HepG2 (cell line): ENCODE measurements around the gene FOXD3. TPM values are rescaled to one million over a fixed set of nuclear protein-coding genes. Genes with fewer than 3 reads are reported as not detected.

ENCODE experiments used
- ATAC-seq: fragments of 200-7000 bp; cut with Tn5 transposase; 3 replicates; pipeline ENCODE4 v1.9.1; 2020; ENCODE audit warnings: mild to moderate bottlenecking, moderate library complexity
- BruUV-seq: library from RNA; stranded (reverse); fragments of 400-500 nt; replicated peaks from 2 replicates; lab custom pipeline; 2021; lab: Mats Ljungman, UMichigan
- CTCF ChIA-PET: fragments of 300-600 bp; formaldehyde crosslinking; extraction: SDS; loops from one replicate; lab custom pipeline; 2021; ENCODE audit warnings: low total read pairs, inconsistent platforms, low intra/inter-chr PET ratio; lab: Yijun Ruan, JAX
- POLR2A ChIA-PET: fragments of 350-600 bp; sonication (Branson Sonifier 250); formaldehyde crosslinking; loops from one replicate; lab custom pipeline; 2020; ENCODE audit warnings: antibody characterized with exemption, inconsistent platforms; lab: Yijun Ruan, JAX
- DNase-seq: peaks from one replicate; pipeline ENCODE4 v3.0.0-alpha.2; 2015; ENCODE audit warnings: low spot score
- FAIRE-seq: peaks from 3 replicates; lab custom pipeline; 2011; peaks lifted over from hg19 to GRCh38; lab: Jason Lieb, UNC
- H2AFZ ChIP-seq: one replicate; pipeline ENCODE4 v1.6.1; 2011; ENCODE audit warnings: low read length, inconsistent platforms
- H3K27ac ChIP-seq: fragments of 300-600 bp; 3 replicates; pipeline ENCODE4 v1.8.0; 2011; ENCODE audit warnings: mixed run types, mild to moderate bottlenecking, mixed read lengths, low read length, inconsistent platforms; ENCODE audit not compliant: insufficient read depth; ENCODE audit errors: extremely low read length
- H3K27me3 ChIP-seq, 2 experiments: fragments of 200-600 bp in 1 of 2; 2 replicates in 1 of 2; 3 replicates in 1 of 2; pipeline versions ENCODE4 v1.6.0 to v1.8.0; 2011; ENCODE audit warnings: low read length in 2 of 2, mild to moderate bottlenecking in 2 of 2, moderate library complexity in 2 of 2, inconsistent platforms in 1 of 2; ENCODE audit not compliant: insufficient read depth in 2 of 2, control insufficient read depth in 1 of 2
- H3K36me3 ChIP-seq, 2 experiments: fragments of 200-600 bp in 1 of 2; replicated peaks in 1 of 2; 2 replicates in 1 of 2; 3 replicates in 1 of 2; pipeline versions ENCODE4 v1.5.1 to v1.8.0; 2011; ENCODE audit warnings: low read length in 2 of 2, inconsistent platforms in 1 of 2; ENCODE audit not compliant: insufficient read depth in 2 of 2, control insufficient read depth in 1 of 2
- H3K4me1 ChIP-seq: 2 replicates; pipeline ENCODE4 v1.5.1; 2012; ENCODE audit warnings: low read length, inconsistent platforms; ENCODE audit not compliant: insufficient read depth
- H3K4me2 ChIP-seq: 2 replicates; pipeline ENCODE4 v1.6.0; 2011; ENCODE audit warnings: low read depth, low read length, inconsistent platforms
- H3K4me3 ChIP-seq, 3 experiments: fragments of 200-600 bp in 1 of 3; sonication (generic), shearing (Covaris generic) in 1 of 3; replicated peaks in 1 of 3; 2 replicates each; pipeline ENCODE4 v1.5.1; 2011 to 2016; ENCODE audit warnings: low read length in 3 of 3, inconsistent platforms in 2 of 3, low read depth in 2 of 3, mild to moderate bottlenecking in 2 of 3, control low read depth in 1 of 3, mixed read lengths in 1 of 3; ENCODE audit not compliant: insufficient read depth in 1 of 3
- H3K79me2 ChIP-seq: one replicate; pipeline ENCODE4 v1.6.1; 2011; ENCODE audit warnings: low read length, inconsistent platforms; ENCODE audit not compliant: insufficient read depth
- H3K9ac ChIP-seq: 2 replicates; pipeline ENCODE4 v1.6.0; 2011; ENCODE audit warnings: mild to moderate bottlenecking, low read depth, low read length, inconsistent platforms; ENCODE audit not compliant: insufficient read depth
- H3K9me3 ChIP-seq: 2 replicates; pipeline ENCODE4 v1.5.1; 2012; ENCODE audit warnings: mild to moderate bottlenecking, low read length
- H4K20me1 ChIP-seq: 2 replicates; pipeline ENCODE4 v1.6.0; 2011; ENCODE audit warnings: inconsistent platforms, mild to moderate bottlenecking, low read length, moderate library complexity; ENCODE audit not compliant: insufficient read depth
- NFKBIZ ChIP-seq: IDR thresholded peaks from 2 replicates; pipeline ENCODE4 v1.6.1; 2018; ENCODE audit warnings: missing genetic modification reagents, missing compliant biosample characterization
- PRMT3 ChIP-seq: sonication (generic); formaldehyde crosslinking; IDR thresholded peaks from 2 replicates; pipeline ENCODE4 v1.8.1; 2022; ENCODE audit warnings: low read depth, mild to moderate bottlenecking, moderate library complexity, missing genetic modification reagents, borderline replicate concordance
- WGBS: methylation state at CpG from one replicate; pipeline ENCODE4 v1.1.6; 2017; ENCODE audit warnings: low lambda C conversion rate; 5-methylcytosine and 5-hydroxymethylcytosine counted together
- in situ Hi-C: cut with HindIII; loops from 2 replicates; pipeline ENCODE4 v1.10.0; 2017; ENCODE audit warnings: low pct_unique_long_range_greater_than_20kb; ENCODE audit not compliant: extremely low pct_ligation_motif_present
- intact Hi-C: fragments of 100-400 bp; cut with micrococcal nuclease; formaldehyde crosslinking; loops from one replicate; pipeline ENCODE4 v1.10.0; 2022; ENCODE audit not compliant: unreplicated experiment
- polyA plus RNA-seq, 8 experiments: library from polyadenylated mRNA; depleted of rRNA in 3 of 8; stranded (reverse) in 7 of 8; unstranded in 1 of 8; fragments of >200 nt; fragmentation: Illumina TruSeq in 4 of 8; extraction: Trizol in 4 of 8; gene quantifications; 2 replicates each; pipeline versions ENCODE4 v1.2.1 to v1.2.3, GENCODE V29; 2011 to 2016; ENCODE audit warnings: low read depth in 4 of 8, missing spikeins in 1 of 8, mixed read lengths in 1 of 8; ENCODE audit not compliant: insufficient read depth in 1 of 8
- total RNA-seq, 5 experiments: library from RNA; depleted of rRNA; stranded (reverse); fragments of >200 nt; fragmentation: Illumina TruSeq; extraction: Trizol; gene quantifications; 2 replicates each; pipeline ENCODE4 v1.2.3, GENCODE V29; 2016; ENCODE audit warnings: low read depth in 1 of 5
- TF ChIP-seq, protein P1 (sequence below): sonication (generic); formaldehyde crosslinking; IDR thresholded peaks from 2 replicates; pipeline ENCODE4 v1.5.0; 2020; ENCODE audit warnings: mild to moderate bottlenecking, low read depth, missing genetic modification reagents, borderline replicate concordance
- TF ChIP-seq, protein P2 (sequence below): sonication (generic); formaldehyde crosslinking; IDR thresholded peaks from 2 replicates; pipeline ENCODE4 v1.4.0; 2020; ENCODE audit warnings: missing genetic modification reagents

FOXD3 gene
- total and polyA plus RNA-seq, 2 of the 13 experiments (the other 11 are each of a cell fraction or from before 2014, with no cell fraction given) = not detected

DNA sequence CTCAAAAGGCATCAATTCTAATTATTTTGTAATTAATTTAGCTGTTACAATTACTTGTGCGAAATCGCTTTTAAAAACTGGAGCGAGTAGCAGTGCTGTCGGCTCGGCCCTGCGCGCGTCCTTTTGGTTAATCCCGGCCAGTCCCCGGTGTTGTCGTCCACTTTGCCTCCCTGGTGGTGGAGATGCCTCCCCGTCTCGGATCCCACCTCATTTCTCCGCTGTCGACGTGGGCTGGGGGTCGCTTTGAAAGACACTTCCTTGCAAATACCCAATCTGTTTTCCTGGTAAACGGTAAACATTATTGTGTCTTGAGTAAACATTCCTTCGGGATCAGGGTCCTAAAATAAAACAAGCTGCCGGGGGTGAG, 3.7 kb downstream of the FOXD3 start:
- 0 out of 3 replicates have a peak, but pooled peaks have one; percentile 37 for ATAC-seq
- no peaks in the 10 kb centered on the region for H3K79me2 ChIP-seq
- ChIA-PET CTCF (interaction anchor here (1.5 kb wide), 1 partner anchor 116 kb away, joined by 4 read pairs; no protein-coding TSS in a partner anchor), POLR2A (no interaction called here)
- TF ChIP-seq, protein P1, sequence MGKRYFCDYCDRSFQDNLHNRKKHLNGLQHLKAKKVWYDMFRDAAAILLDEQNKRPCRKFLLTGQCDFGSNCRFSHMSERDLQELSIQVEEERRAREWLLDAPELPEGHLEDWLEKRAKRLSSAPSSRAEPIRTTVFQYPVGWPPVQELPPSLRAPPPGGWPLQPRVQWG (CRISPR knock-in tag) = no peak
- TF ChIP-seq NFKBIZ (no peak), PRMT3 (CRISPR knock-in tag) (no peak)
- TF ChIP-seq, protein P2, sequence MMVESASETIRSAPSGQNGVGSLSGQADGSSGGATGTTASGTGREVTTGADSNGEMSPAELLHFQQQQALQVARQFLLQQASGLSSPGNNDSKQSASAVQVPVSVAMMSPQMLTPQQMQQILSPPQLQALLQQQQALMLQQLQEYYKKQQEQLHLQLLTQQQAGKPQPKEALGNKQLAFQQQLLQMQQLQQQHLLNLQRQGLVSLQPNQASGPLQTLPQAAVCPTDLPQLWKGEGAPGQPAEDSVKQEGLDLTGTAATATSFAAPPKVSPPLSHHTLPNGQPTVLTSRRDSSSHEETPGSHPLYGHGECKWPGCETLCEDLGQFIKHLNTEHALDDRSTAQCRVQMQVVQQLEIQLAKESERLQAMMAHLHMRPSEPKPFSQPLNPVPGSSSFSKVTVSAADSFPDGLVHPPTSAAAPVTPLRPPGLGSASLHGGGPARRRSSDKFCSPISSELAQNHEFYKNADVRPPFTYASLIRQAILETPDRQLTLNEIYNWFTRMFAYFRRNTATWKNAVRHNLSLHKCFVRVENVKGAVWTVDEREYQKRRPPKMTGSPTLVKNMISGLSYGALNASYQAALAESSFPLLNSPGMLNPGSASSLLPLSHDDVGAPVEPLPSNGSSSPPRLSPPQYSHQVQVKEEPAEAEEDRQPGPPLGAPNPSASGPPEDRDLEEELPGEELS = 0 out of 2 replicates have a peak, but pooled peaks have one; percentile 28
- WGBS = 15% methylated on average over 20 of the region's 20 CpGs
- no peak overlapping the region for H2AFZ ChIP-seq
- intact Hi-C loops = no loop called here
- no peak overlapping the region for H3K4me3 ChIP-seq
- H3K4me2 ChIP-seq = peak overlapping the region; percentile 59
- H3K36me3 ChIP-seq = no peaks in the 10 kb centered on the region
- in situ Hi-C loops = loop anchor here (5.0 kb wide), 1 partner anchor 206 kb away; no protein-coding TSS in a partner anchor
- DNase-seq = no peak
- no peaks in the 10 kb centered on the region for H3K9me3 ChIP-seq
- BruUV-seq = no TSS peak
- H3K27me3 ChIP-seq = peaks cover 8 to 64% of the 10 kb centered on the region in 2 experiments
- no peak for FAIRE-seq
- no peaks in the 10 kb centered on the region for H4K20me1 ChIP-seq
- no peak overlapping the region for H3K9ac ChIP-seq
- H3K27ac ChIP-seq = no peak overlapping the region
- H3K4me1 ChIP-seq = peaks cover 22% of the 10 kb centered on the region
